ENCODE data around the gene LCE1C.

The LCE1C gene

DNA sequence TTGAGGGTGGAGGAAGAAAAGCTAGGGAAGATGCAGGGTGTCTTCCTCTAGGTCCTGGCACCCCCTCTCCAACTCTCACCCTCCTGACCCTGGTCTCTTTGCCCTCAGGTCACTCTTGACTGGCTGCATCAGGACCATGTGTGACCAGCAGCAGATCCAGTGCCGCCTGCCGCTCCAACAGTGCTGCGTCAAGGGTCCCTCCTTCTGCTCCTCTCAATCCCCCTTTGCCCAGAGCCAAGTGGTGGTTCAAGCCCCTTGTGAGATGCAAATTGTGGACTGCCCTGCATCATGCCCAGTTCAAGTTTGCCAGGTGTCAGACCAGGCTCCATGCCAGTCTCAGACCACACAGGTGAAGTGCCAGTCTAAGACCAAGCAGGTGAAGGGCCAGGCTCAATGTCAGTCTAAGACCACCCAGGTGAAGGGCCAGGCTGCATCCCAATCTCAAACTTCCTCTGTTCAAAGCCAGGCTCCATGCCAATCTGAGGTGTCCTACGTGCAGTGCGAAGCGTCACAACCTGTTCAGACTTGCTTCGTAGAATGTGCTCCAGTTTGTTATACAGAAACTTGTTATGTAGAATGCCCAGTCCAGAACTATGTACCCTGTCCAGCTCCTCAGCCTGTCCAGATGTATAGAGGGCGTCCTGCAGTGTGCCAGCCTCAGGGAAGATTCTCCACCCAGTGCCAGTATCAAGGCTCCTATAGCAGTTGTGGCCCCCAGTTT lies 46.8 kb downstream of the LCE1C start:
- no peak for DNase-seq

DNA sequence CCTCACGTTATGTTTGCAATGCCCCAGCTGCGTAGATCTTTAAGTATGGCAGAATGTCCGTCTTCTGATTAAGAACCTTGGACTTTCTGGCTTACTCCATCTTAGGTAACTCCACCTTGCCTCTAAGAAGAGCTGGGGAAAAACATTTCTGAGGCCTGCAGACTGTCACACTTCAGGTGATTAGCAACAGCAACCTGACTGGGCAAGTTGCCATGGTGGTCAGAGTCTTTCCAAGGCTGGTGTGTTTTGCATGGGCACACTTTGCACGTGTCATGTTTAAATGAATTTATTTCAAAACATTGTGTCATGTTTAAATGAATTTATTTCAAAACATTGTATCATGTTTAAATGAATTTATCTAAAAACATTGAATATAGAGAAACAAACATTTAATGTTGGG lies 47.8 kb downstream of the LCE1C start:
- no peak for DNase-seq

- no peak for DNase-seq
Measured at GRCh38 chr1:152757747-152758146, 48.7 kb downstream of the LCE1C start, which contains the start of gene KPRP. TSS of gene KPRP (plus strand) at chr1:152758025. CDS start at chr1:152759589, 1,564 bp downstream.

DNA sequence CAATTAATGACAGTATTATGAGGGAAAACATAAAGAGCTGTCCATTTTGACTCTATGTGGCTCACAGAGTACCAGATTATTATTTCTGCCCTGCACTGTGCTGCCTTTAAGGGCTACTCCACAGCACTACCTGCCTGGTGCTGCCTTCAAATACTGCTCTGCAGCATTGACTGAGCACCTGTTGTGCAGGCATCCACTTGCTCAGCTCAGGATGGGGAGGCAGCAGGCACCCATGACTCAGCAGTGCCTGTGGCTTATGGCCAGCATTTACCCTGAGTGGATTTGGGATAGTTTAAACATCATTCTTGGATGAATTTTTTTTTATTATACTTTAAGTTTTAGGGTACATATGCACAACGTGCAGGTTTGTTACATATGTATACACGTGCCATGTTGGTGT lies 49.6 kb downstream of the LCE1C start:
- DNase-seq = no peak

Data from T-helper 9 cell (primary cell).